ENCODE data around the gene XRCC2.

DNA sequence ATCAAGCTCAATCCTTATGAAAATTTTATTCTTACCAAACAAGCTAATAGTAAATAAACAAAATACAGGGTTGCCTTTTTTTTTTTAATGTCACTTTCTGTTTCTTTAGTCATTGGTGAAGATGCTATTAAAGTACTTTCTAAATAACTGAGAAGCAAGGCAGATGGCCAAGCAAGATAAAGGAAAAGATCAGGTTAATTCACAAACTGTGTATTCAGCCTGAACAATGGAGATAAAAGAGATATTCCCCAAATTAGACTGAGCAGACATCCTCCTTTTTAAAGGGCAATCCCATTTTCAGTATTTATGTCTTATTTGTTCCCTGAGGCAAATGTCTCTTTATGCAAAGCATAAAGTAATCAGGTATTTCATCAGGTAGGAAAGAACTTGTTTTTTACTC is 23.1 kb upstream of the XRCC2 start:
- no peak for TF ChIP-seq ZBTB7A (IDR thresholded peaks at IDR 0.05; ENCODE audit: low read depth)
- no peak for TF ChIP-seq TEAD4 (IDR thresholded peaks at IDR 0.05)
- TF ChIP-seq CEBPB (IDR thresholded peaks at IDR 0.05), result no peak
- TF ChIP-seq, protein P1, sequence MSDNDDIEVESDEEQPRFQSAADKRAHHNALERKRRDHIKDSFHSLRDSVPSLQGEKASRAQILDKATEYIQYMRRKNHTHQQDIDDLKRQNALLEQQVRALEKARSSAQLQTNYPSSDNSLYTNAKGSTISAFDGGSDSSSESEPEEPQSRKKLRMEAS (IDR thresholded peaks at IDR 0.05), result no peak
- no peak for TF ChIP-seq EP300 (IDR thresholded peaks at IDR 0.05; ENCODE audit: borderline replicate concordance)
- TF ChIP-seq, protein P2, sequence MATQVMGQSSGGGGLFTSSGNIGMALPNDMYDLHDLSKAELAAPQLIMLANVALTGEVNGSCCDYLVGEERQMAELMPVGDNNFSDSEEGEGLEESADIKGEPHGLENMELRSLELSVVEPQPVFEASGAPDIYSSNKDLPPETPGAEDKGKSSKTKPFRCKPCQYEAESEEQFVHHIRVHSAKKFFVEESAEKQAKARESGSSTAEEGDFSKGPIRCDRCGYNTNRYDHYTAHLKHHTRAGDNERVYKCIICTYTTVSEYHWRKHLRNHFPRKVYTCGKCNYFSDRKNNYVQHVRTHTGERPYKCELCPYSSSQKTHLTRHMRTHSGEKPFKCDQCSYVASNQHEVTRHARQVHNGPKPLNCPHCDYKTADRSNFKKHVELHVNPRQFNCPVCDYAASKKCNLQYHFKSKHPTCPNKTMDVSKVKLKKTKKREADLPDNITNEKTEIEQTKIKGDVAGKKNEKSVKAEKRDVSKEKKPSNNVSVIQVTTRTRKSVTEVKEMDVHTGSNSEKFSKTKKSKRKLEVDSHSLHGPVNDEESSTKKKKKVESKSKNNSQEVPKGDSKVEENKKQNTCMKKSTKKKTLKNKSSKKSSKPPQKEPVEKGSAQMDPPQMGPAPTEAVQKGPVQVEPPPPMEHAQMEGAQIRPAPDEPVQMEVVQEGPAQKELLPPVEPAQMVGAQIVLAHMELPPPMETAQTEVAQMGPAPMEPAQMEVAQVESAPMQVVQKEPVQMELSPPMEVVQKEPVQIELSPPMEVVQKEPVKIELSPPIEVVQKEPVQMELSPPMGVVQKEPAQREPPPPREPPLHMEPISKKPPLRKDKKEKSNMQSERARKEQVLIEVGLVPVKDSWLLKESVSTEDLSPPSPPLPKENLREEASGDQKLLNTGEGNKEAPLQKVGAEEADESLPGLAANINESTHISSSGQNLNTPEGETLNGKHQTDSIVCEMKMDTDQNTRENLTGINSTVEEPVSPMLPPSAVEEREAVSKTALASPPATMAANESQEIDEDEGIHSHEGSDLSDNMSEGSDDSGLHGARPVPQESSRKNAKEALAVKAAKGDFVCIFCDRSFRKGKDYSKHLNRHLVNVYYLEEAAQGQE (IDR thresholded peaks at IDR 0.05; ENCODE audit: low read depth), result no peak
- TF ChIP-seq FOXM1 (IDR thresholded peaks at IDR 0.05; ENCODE audit: borderline replicate concordance, low read depth), result no peak
- TF ChIP-seq TCF12 (IDR thresholded peaks at IDR 0.05; ENCODE audit: low read depth), result no peak
- TF ChIP-seq TAF1 (IDR thresholded peaks at IDR 0.05; ENCODE audit: low read depth), result no peak
- TF ChIP-seq RAD21 (IDR thresholded peaks at IDR 0.05; ENCODE audit: low read depth), result no peak
- TF ChIP-seq CREB1 (IDR thresholded peaks at IDR 0.05; ENCODE audit: low read depth), result no peak
- no peak for TF ChIP-seq EGR1 (IDR thresholded peaks at IDR 0.05)
- TF ChIP-seq, protein P3, sequence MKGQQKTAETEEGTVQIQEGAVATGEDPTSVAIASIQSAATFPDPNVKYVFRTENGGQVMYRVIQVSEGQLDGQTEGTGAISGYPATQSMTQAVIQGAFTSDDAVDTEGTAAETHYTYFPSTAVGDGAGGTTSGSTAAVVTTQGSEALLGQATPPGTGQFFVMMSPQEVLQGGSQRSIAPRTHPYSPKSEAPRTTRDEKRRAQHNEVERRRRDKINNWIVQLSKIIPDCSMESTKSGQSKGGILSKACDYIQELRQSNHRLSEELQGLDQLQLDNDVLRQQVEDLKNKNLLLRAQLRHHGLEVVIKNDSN (IDR thresholded peaks at IDR 0.05), result no peak
- no peak for TF ChIP-seq YY1 (IDR thresholded peaks at IDR 0.05; ENCODE audit: low read depth)

Measured in Ishikawa (cell line).